H1 (cell line): ENCODE measurements around the gene TPP2. TPM values are rescaled to one million over a fixed set of nuclear protein-coding genes. Genes with fewer than 3 reads are reported as not detected.

Source experiments
- CTCF ChIA-PET: fragments of 300-600 bp; sonication (Branson Sonifier 250); formaldehyde crosslinking; loops from one replicate; lab custom pipeline; 2021; ENCODE audit not compliant: partially characterized antibody; lab: Charles Lee
- POLR2A ChIA-PET: fragments of 300-600 bp; sonication (Branson Sonifier 250); formaldehyde crosslinking; loops from one replicate; lab custom pipeline; 2021; ENCODE audit warnings: inconsistent platforms; ENCODE audit not compliant: partially characterized antibody; lab: Charles Lee
- DNase-seq, 2 experiments: peaks; one replicate each; pipeline versions ENCODE4 v3.0.0 to v3.0.0-alpha.2; 2010 to 2022; ENCODE audit warnings: low spot score in 2 of 2, low read depth in 1 of 2, mixed read lengths in 1 of 2
- FAIRE-seq: peaks from 2 replicates; lab custom pipeline; 2011; peaks lifted over from hg19 to GRCh38; lab: Jason Lieb, UNC
- H2AFZ ChIP-seq: 2 replicates; pipeline ENCODE4 v1.8.1; 2012; ENCODE audit warnings: low read length, inconsistent platforms
- H2AK5ac ChIP-seq: 2 replicates; pipeline ENCODE4 v1.6.1; 2013; ENCODE audit warnings: low read depth, low read length
- H2BK120ac ChIP-seq: replicated peaks from 2 replicates; pipeline ENCODE3; 2013; ENCODE audit warnings: low read depth, low read length, inconsistent platforms
- H2BK12ac ChIP-seq: 2 replicates; pipeline ENCODE4 v1.6.1; 2013; ENCODE audit warnings: low read depth, low read length
- H2BK15ac ChIP-seq: 2 replicates; pipeline ENCODE4 v1.6.1; 2013; ENCODE audit warnings: low read length
- H2BK20ac ChIP-seq: 2 replicates; pipeline ENCODE4 v1.6.1; 2013; ENCODE audit warnings: low read length
- H2BK5ac ChIP-seq: 2 replicates; pipeline ENCODE4 v1.6.1; 2013; ENCODE audit warnings: low read depth, low read length
- H3K14ac ChIP-seq: 2 replicates; pipeline ENCODE4 v1.6.1; 2013; ENCODE audit warnings: inconsistent platforms; ENCODE audit not compliant: insufficient read length
- H3K18ac ChIP-seq: 2 replicates; pipeline ENCODE4 v1.6.1; 2013; ENCODE audit warnings: low read length; ENCODE audit errors: extremely low read depth
- H3K23ac ChIP-seq: 2 replicates; pipeline ENCODE4 v1.6.1; 2013; ENCODE audit warnings: inconsistent platforms; ENCODE audit not compliant: insufficient read length
- H3K23me2 ChIP-seq: 2 replicates; pipeline ENCODE4 v1.6.1; 2013; ENCODE audit warnings: low read depth, low read length
- H3K27ac ChIP-seq: 2 replicates; pipeline ENCODE4 v1.6.1; 2011; ENCODE audit warnings: low read depth, low read length, inconsistent platforms
- H3K27me3 ChIP-seq, 4 experiments: replicated peaks in 1 of 4; 1 replicate in 1 of 4; 2 replicates in 3 of 4; pipeline versions ENCODE4 v1.6.1 to v1.8.1; 2011 to 2013; ENCODE audit warnings: low read length in 3 of 4, mild to moderate bottlenecking in 3 of 4, inconsistent platforms in 2 of 4, mixed read lengths in 2 of 4, moderate library complexity in 1 of 4; ENCODE audit not compliant: control insufficient read depth in 3 of 4, insufficient read depth in 3 of 4; ENCODE audit errors: extremely low read depth in 1 of 4
- H3K36me3 ChIP-seq, 4 experiments: 2 replicates each; pipeline versions ENCODE4 v1.6.1 to v1.8.1; 2011 to 2013; ENCODE audit warnings: mild to moderate bottlenecking in 4 of 4, low read length in 3 of 4, moderate library complexity in 2 of 4, control low read depth in 1 of 4, inconsistent platforms in 1 of 4; ENCODE audit not compliant: insufficient read depth in 4 of 4, control insufficient read depth in 2 of 4
- H3K4ac ChIP-seq: replicated peaks from 2 replicates; pipeline ENCODE3; 2013; ENCODE audit warnings: low read length, low read depth, mixed read lengths, inconsistent platforms; ENCODE audit not compliant: insufficient read length
- H3K4me1 ChIP-seq, 4 experiments: replicated peaks in 1 of 4; 1 replicate in 1 of 4; 2 replicates in 3 of 4; pipeline versions ENCODE4 v1.6.1 to v1.8.1; 2011 to 2013; ENCODE audit warnings: low read length in 3 of 4, inconsistent platforms in 2 of 4, mixed read lengths in 1 of 4; ENCODE audit not compliant: insufficient read depth in 4 of 4, control insufficient read depth in 3 of 4
- H3K4me2 ChIP-seq, 2 experiments: 2 replicates each; pipeline versions ENCODE4 v1.6.1 to v1.8.1; 2011 to 2013; ENCODE audit warnings: low read depth in 2 of 2, low read length in 2 of 2, control low read depth in 1 of 2, inconsistent platforms in 1 of 2, mild to moderate bottlenecking in 1 of 2; ENCODE audit not compliant: insufficient read depth in 1 of 2
- H3K4me3 ChIP-seq, 4 experiments: fragments of 200-600, 300-600 bp in 1 of 4; sonication (generic), shearing (Covaris generic), sonication (Bioruptor Twin) in 1 of 4; 2 replicates each; pipeline versions ENCODE4 v1.5.1 to v1.8.1; 2011 to 2016; ENCODE audit warnings: low read length in 4 of 4, low read depth in 3 of 4, control low read depth in 2 of 4, inconsistent platforms in 2 of 4, mild to moderate bottlenecking in 2 of 4, mixed read lengths in 1 of 4, moderate library complexity in 1 of 4; ENCODE audit not compliant: insufficient read depth in 2 of 4; ENCODE audit errors: extremely low read depth in 1 of 4
- H3K56ac ChIP-seq: replicated peaks from 2 replicates; pipeline ENCODE3; 2013; ENCODE audit warnings: low read depth, mild to moderate bottlenecking, mixed read lengths, low read length, inconsistent platforms; ENCODE audit not compliant: insufficient read length
- H3K79me1 ChIP-seq: 2 replicates; pipeline ENCODE4 v1.6.1; 2013; ENCODE audit warnings: low read depth, low read length, control low read depth
- H3K79me2 ChIP-seq, 2 experiments: 2 replicates each; pipeline versions ENCODE4 v1.6.1 to v1.8.1; 2012 to 2013; ENCODE audit warnings: low read length in 2 of 2, mild to moderate bottlenecking in 2 of 2, inconsistent platforms in 1 of 2; ENCODE audit not compliant: insufficient read depth in 2 of 2, control insufficient read depth in 1 of 2
- H3K9ac ChIP-seq, 4 experiments: replicated peaks in 1 of 4; 1 replicate in 1 of 4; 2 replicates in 3 of 4; pipeline versions ENCODE4 v1.6.1 to v1.8.1; 2011 to 2013; ENCODE audit warnings: low read depth in 3 of 4, low read length in 3 of 4, control low read depth in 2 of 4, mild to moderate bottlenecking in 2 of 4, moderate library complexity in 2 of 4, inconsistent platforms in 1 of 4; ENCODE audit errors: extremely low read depth in 1 of 4
- H3K9me3 ChIP-seq, 2 experiments: 2 replicates each; pipeline versions ENCODE4 v1.6.1 to v1.8.1; 2012 to 2013; ENCODE audit warnings: mild to moderate bottlenecking in 2 of 2, moderate library complexity in 2 of 2, control low read depth in 1 of 2, inconsistent platforms in 1 of 2, low read depth in 1 of 2, low read length in 1 of 2, mixed read lengths in 1 of 2; ENCODE audit not compliant: insufficient read depth in 2 of 2
- H4K20me1 ChIP-seq, 2 experiments: replicated peaks in 1 of 2; 2 replicates each; pipeline versions ENCODE3 to v1.8.1; 2011 to 2013; ENCODE audit warnings: inconsistent platforms in 2 of 2, low read length in 2 of 2, mild to moderate bottlenecking in 1 of 2; ENCODE audit not compliant: insufficient read depth in 2 of 2, control insufficient read depth in 1 of 2
- H4K5ac ChIP-seq: 2 replicates; pipeline ENCODE4 v1.6.1; 2013; ENCODE audit warnings: low read length, low read depth, mixed read lengths, inconsistent platforms; ENCODE audit not compliant: insufficient read length
- H4K8ac ChIP-seq: 2 replicates; pipeline ENCODE4 v1.8.0; 2013; ENCODE audit warnings: mild to moderate bottlenecking, moderate library complexity, low read length, inconsistent platforms; ENCODE audit not compliant: insufficient read depth; ENCODE audit errors: extremely low read depth
- H4K91ac ChIP-seq: replicated peaks from 2 replicates; pipeline ENCODE3; 2013; ENCODE audit warnings: low read length, mixed read lengths, inconsistent platforms; ENCODE audit not compliant: insufficient read length
- ASH2L ChIP-seq: fragments of 200-600, 300-600 bp; sonication (generic); IDR thresholded peaks from one replicate; pipeline ENCODE4 v1.7.1; 2017; ENCODE audit warnings: low read length
- HDAC6 ChIP-seq: IDR thresholded peaks from one replicate; pipeline ENCODE4 v1.7.1; 2012; ENCODE audit warnings: low read depth, mild to moderate bottlenecking, inconsistent platforms, low read length, moderate library complexity
- KDM4A ChIP-seq: IDR thresholded peaks from one replicate; pipeline ENCODE4 v1.7.1; 2012; ENCODE audit warnings: low read depth, mild to moderate bottlenecking, moderate library complexity, low read length, inconsistent platforms; ENCODE audit not compliant: severe bottlenecking
- MAX ChIP-seq: IDR thresholded peaks from 2 replicates; pipeline ENCODE4 v1.6.1; 2012; ENCODE audit warnings: inconsistent platforms
- PHF8 ChIP-seq: fragments of 200-600 bp; sonication (generic); conservative IDR thresholded peaks from 2 replicates; pipeline ENCODE4 v1.7.1; 2012; ENCODE audit warnings: low read depth, mild to moderate bottlenecking, inconsistent platforms, low read length, moderate library complexity
- SIRT6 ChIP-seq: IDR thresholded peaks from one replicate; pipeline ENCODE4 v1.7.1; 2012; ENCODE audit warnings: low read length, inconsistent platforms
- SP4 ChIP-seq: IDR thresholded peaks from 2 replicates; pipeline ENCODE4 v1.6.1; 2012; ENCODE audit warnings: low read length, inconsistent platforms
- WGBS, 2 experiments: shearing (Covaris generic) in 1 of 2; methylation state at CpG; one replicate each; pipeline versions ENCODE4 v1.1.6 to v1.1.7; 2013 to 2015; ENCODE audit warnings: low lambda C conversion rate in 2 of 2, mixed read lengths in 2 of 2, inconsistent platforms in 1 of 2, low coverage in 1 of 2, missing lambda C conversion rate in 1 of 2; ENCODE audit not compliant: insufficient replicate concordance in 2 of 2, insufficient coverage in 1 of 2, insufficient read length in 1 of 2; ENCODE audit errors: extremely low coverage in 1 of 2, missing lambda C conversion rate in 1 of 2; 5-methylcytosine and 5-hydroxymethylcytosine counted together
- polyA plus RNA-seq, 7 experiments: library from polyadenylated mRNA; depleted of rRNA in 3 of 7; stranded (reverse) in 5 of 7; unstranded in 2 of 7; fragments of >200 nt in 5 of 7; fragments of 200-250 nt in 2 of 7; gene quantifications; 1 replicate in 5 of 7; 2 replicates in 1 of 7; 4 replicates in 1 of 7; pipeline versions ENCODE4 v1.2.1 to v1.2.3, GENCODE V29; 2011 to 2013; ENCODE audit warnings: missing spikeins in 2 of 7, mixed read lengths in 2 of 7
- total RNA-seq: library from RNA; stranded (reverse); fragmentation: NEBNext Ultra II Directional; extraction: Animal tissue kit (Norgen Biotek cat#: 25700); gene quantifications from 2 replicates; pipeline ENCODE4 v1.2.1, GENCODE V29; 2021

Gene TPP2
- total and polyA plus RNA-seq, 2 of the 8 experiments (the other 6 are each of a cell fraction or from before 2014, with no cell fraction given): 15.9 to 85.7 TPM

GRCh38 chr13:102597029-102597961 lies 509 bp downstream of the TPP2 start:
- peaks cover 6% of the 10 kb centered on the region for H3K23me2 ChIP-seq
- no peak overlapping the region for H2BK12ac ChIP-seq
- POLR2A ChIA-PET: interaction anchor here (0.7 to 1.9 kb wide), 9 partner anchors 8 to 631 kb away, joined by 3 to 9 read pairs (median 3); partner anchors contain the start of genes ERCC5 and TEX30
- H3K27ac ChIP-seq: peak overlapping the region; percentile 73
- TF ChIP-seq SP4 (0 out of 2 replicates have a peak, but pooled peaks have one; percentile 7), SIRT6 (no peak), MAX (peak; percentile 11; the same call in 1 of the 2 replicates), ASH2L (no peak), PHF8 (peak; percentile 81), KDM4A (peak; percentile 39), HDAC6 (no peak)
- FAIRE-seq: no peak
- no peak overlapping the region; the same call in 1 of the 2 replicates for H2BK5ac ChIP-seq
- H3K14ac ChIP-seq: no peak overlapping the region
- DNase-seq: no peak
- H4K5ac ChIP-seq: peak overlapping the region; percentile 50
- peaks cover 35 to 64% of the 10 kb centered on the region in 2 experiments for H3K79me2 ChIP-seq
- CTCF ChIA-PET: interaction anchor here (0.7 to 1.2 kb wide), 4 partner anchors 16 to 1700 kb away, joined by 3 to 6 read pairs (median 3); no protein-coding TSS in a partner anchor
- no peak overlapping the region for H2BK20ac ChIP-seq
- peak overlapping the region; percentile 77 for H4K91ac ChIP-seq
- no peak overlapping the region for H2BK120ac ChIP-seq
- no peak overlapping the region for H2AK5ac ChIP-seq
- no peaks in the 10 kb centered on the region for H3K27me3 ChIP-seq
- no peak overlapping the region for H3K4ac ChIP-seq
- no peak overlapping the region for H3K18ac ChIP-seq
- H2BK15ac ChIP-seq: no peak overlapping the region
- no peaks in the 10 kb centered on the region for H3K36me3 ChIP-seq
- H3K56ac ChIP-seq: peak overlapping the region; percentile 50
- no peak overlapping the region for H2AFZ ChIP-seq
- 2% methylated on average over 30 of the region's 67 CpGs; no CpG with 5 or more reads in 1 of the 2 experiments for WGBS, 2 experiments
- H4K8ac ChIP-seq: peak overlapping the region; percentile 93; the same call in 1 of the 2 replicates
- H3K4me3 ChIP-seq: peak overlapping the region; percentile 85 to 92 (median 88)
- H3K9me3 ChIP-seq: no peaks in the 10 kb centered on the region
- H3K23ac ChIP-seq: no peak overlapping the region
- H3K4me1 ChIP-seq: peaks cover 4 to 9% (median 7%) of the 10 kb centered on the region in 4 experiments; a peak in 6 of 7 replicates
- H4K20me1 ChIP-seq: peaks cover 10% of the 10 kb centered on the region in 2 experiments
- H3K79me1 ChIP-seq: 0 out of 2 replicates have a peak, but pooled peaks cover 4% of the 10 kb centered on the region
- peak overlapping the region; percentile 71 to 84 for H3K4me2 ChIP-seq
- H3K9ac ChIP-seq: peak overlapping the region; percentile 84 to 86 (median 86)
